Mucosa of descending colon (tissue), 3 donors: ENCODE data around the gene LRP1B. TPM values are rescaled to one million over a fixed set of nuclear protein-coding genes. Genes with fewer than 3 reads are reported as not detected.

Experiments
- ATAC-seq: fragments of 200-7000 bp; cut with Tn5 transposase; one replicate; pipeline ENCODE4 v1.9.1; 2020; ENCODE audit warnings: mild to moderate bottlenecking, moderate library complexity
- DNase-seq, 3 donors: peaks; one replicate each; pipeline ENCODE4 v3.0.0-alpha.2; 2020
- H3K36me3 ChIP-seq: fragments of 200-600 bp; one replicate; pipeline ENCODE4 v1.8.0; 2021; ENCODE audit warnings: low read depth, mild to moderate bottlenecking
- H3K4me1 ChIP-seq: fragments of 200-600 bp; one replicate; pipeline ENCODE4 v1.8.0; 2021; ENCODE audit warnings: low read depth, mild to moderate bottlenecking
- H3K4me3 ChIP-seq: fragments of 200-600 bp; one replicate; pipeline ENCODE4 v1.8.0; 2021; ENCODE audit warnings: mild to moderate bottlenecking
- H3K9me3 ChIP-seq: fragments of 200-600 bp; one replicate; pipeline ENCODE4 v1.8.0; 2021; ENCODE audit warnings: mild to moderate bottlenecking
- intact Hi-C, 2 donors: fragments of 100-400 bp; cut with DNase I in 1 of 2; cut with micrococcal nuclease in 1 of 2; formaldehyde crosslinking; loops; one replicate each; pipeline versions ENCODE4 v1.11.0 to v1.11.1; 2022; cut with DNase I, micrococcal nuclease
- total RNA-seq, 3 donors: library from RNA; stranded (reverse); fragmentation: NEBNext Ultra II Directional in 2 of 3; extraction: Animal tissue kit (Norgen Biotek cat#: 25700) in 2 of 3; gene quantifications; one replicate each; pipeline versions ENCODE4 v1.2.1 to v1.2.4, GENCODE V29; 2021 to 2023
- TF ChIP-seq, protein P1 (sequence below): fragments of 200-600 bp; IDR thresholded peaks from one replicate; pipeline ENCODE4 v1.8.0; 2022; ENCODE audit warnings: antibody characterized with exemption, mild to moderate bottlenecking
- donor health status: DM: no; HTN: no; CAD: no; lungs with moderate emphysema.
- donor health status: DM: no; HTN: no; CAD: no.
- donor health status: DM: no; HTN: yes; CAD: no.

LRP1B gene
- total RNA-seq, 3 donors from 2014 or later: 0.12 to 1.6 (median 0.20) TPM

DNA sequence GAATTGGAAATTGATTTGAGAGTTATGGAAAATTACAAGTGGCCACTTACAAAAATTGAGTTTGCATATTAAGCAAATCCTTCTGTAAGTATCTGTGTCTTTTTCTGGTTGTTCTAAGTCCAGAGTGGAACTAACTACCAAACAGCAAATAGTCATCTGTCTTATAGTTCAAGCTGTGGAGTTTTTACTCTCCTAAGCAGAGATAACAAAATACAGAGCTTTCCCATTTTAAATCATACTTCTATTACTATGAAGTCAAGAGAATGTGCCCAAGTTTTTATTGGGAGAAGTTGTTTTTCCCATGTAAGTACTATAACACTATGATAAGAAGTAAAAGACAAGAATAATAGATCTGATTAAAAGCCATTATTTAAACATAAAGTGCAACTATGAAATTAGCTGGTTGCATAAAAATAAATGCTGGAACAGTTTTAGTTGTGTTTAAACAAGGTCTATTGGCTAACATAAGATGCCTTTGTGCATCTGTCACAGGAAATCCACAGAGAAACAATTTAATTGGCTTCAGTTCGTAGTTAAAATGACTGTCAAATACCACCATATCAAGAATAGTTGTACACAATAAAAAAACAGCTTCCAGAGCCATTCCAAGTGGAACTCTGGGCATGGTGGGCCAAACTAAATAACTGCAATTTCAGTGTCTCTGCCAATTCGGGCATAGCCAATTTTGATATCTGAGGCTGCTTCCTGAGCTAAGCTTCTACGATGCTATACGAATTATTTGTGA, 1883.2 kb downstream of the LRP1B start:
- no peak overlapping the region for H3K4me3 ChIP-seq
- H3K9me3 ChIP-seq: no peaks in the 10 kb centered on the region
- DNase-seq (no peak), ATAC-seq (no peak)
- no peaks in the 10 kb centered on the region for H3K4me1 ChIP-seq
- H3K36me3 ChIP-seq: no peaks in the 10 kb centered on the region
- TF ChIP-seq, protein P1, sequence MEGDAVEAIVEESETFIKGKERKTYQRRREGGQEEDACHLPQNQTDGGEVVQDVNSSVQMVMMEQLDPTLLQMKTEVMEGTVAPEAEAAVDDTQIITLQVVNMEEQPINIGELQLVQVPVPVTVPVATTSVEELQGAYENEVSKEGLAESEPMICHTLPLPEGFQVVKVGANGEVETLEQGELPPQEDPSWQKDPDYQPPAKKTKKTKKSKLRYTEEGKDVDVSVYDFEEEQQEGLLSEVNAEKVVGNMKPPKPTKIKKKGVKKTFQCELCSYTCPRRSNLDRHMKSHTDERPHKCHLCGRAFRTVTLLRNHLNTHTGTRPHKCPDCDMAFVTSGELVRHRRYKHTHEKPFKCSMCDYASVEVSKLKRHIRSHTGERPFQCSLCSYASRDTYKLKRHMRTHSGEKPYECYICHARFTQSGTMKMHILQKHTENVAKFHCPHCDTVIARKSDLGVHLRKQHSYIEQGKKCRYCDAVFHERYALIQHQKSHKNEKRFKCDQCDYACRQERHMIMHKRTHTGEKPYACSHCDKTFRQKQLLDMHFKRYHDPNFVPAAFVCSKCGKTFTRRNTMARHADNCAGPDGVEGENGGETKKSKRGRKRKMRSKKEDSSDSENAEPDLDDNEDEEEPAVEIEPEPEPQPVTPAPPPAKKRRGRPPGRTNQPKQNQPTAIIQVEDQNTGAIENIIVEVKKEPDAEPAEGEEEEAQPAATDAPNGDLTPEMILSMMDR: no peak
- intact Hi-C loops: no loop called here

DNA sequence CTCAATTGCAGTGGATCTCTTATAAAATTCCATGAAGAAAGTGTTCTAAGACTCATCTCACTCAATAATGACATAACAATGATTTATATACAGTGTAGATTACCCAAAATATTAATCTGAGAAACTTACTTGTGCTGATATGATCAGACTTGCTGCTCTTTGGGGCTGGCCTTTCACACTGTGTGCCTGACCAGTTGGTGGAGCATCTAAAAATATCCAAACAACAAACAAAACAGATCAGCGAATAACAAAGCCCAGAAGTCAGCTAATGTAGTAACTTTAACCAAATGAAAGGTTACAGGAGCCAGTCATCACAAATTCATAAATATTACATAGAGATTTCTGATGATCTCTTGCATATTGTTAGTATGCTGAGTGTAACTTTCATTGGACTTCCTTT, 1883.9 kb downstream of the LRP1B start:
- no peak for DNase-seq
- H3K4me3 ChIP-seq: no peak overlapping the region
- intact Hi-C loops: no loop called here
- H3K9me3 ChIP-seq: no peaks in the 10 kb centered on the region
- H3K4me1 ChIP-seq: no peaks in the 10 kb centered on the region
- TF ChIP-seq, protein P1: no peak
- no peak for ATAC-seq
- H3K36me3 ChIP-seq: no peaks in the 10 kb centered on the region

DNA sequence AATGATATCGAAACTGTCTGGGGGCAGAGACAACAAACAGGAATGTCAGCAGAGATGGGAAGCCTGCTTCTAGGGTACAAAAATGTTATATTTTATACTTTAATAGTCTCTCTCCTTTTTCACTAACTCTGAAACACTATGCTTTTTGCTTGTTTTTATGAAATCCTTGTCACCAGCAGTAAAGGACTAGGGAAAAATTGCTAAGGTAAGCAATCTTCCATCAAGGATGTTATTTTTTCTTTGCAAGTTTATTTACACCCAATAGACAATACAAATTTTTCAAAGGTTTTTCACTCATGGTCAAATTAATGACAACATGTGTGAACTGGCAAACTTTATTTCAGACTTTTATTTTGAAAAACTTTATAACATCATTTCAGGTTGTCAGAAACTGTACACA, 1884.8 kb downstream of the LRP1B start:
- ATAC-seq: no peak
- intact Hi-C loops: no loop called here
- no peaks in the 10 kb centered on the region for H3K36me3 ChIP-seq
- no peak overlapping the region for H3K4me3 ChIP-seq
- TF ChIP-seq, protein P1: no peak
- DNase-seq: no peak
- no peaks in the 10 kb centered on the region for H3K4me1 ChIP-seq
- H3K9me3 ChIP-seq: no peaks in the 10 kb centered on the region

DNA sequence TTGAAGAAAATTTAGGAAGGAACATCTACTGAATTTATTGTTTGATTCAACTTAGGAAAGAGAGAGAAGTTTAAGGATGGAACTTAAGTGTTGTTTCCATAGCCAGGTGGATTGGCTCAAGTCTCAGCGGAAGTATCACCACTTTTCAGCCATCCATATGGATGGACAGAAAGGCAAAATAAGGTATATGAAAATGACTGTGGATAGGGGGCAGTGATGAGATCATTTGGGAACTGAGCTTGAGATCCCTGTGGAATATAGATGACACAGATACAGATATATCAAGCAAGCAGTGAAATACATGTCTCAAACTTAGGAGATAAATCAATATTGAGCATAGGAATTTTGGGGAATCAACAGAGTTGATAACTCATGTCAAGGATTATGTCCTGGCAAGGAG, 1887.9 kb downstream of the LRP1B start:
- TF ChIP-seq, protein P1: no peak
- H3K4me3 ChIP-seq: no peak overlapping the region
- H3K9me3 ChIP-seq: no peaks in the 10 kb centered on the region
- ATAC-seq (no peak), DNase-seq (no peak)
- H3K36me3 ChIP-seq: no peaks in the 10 kb centered on the region
- no peaks in the 10 kb centered on the region for H3K4me1 ChIP-seq
- intact Hi-C loops: no loop called here

DNA sequence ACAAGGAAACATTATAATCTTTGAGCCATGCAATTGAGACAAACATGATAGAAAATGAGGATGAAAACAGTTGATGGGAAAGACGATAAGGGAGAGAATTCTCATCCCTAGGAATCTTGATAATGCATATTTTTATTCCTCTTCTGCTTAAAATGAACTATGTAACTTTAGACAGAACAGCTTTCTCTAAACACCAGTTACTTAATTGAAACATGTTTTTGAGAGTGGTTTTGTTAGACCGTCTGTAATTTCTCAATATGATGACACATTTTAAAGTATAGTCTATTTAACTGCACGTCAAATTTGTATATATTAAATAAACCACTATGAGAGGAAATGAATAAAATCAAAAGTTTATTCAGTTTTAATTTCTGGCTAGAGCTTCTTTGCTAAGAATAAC, 1896.7 kb downstream of the LRP1B start:
- intact Hi-C loops: no loop called here
- Histone ChIP-seq H3K9me3 (no peaks in the 10 kb centered on the region), H3K4me1 (no peaks in the 10 kb centered on the region), H3K36me3 (no peaks in the 10 kb centered on the region), H3K4me3 (no peak overlapping the region)
- TF ChIP-seq, protein P1: no peak
- ATAC-seq (no peak), DNase-seq (no peak)
